HL-60 (cell line): Measurements from ENCODE around the gene PARP14.

Source experiments
- DNase-seq, 2 experiments: peaks; one replicate each; pipeline ENCODE4 v3.0.0-alpha.2; 2010 to 2020; ENCODE audit warnings: low read depth in 1 of 2, low spot score in 1 of 2
- H3K27ac ChIP-seq: fragments of 250-450 bp; sonication (Bioruptor Pico); replicated peaks from 2 replicates; pipeline ENCODE4 v1.5.1; 2020; ENCODE audit warnings: mild to moderate bottlenecking, moderate library complexity
- H3K27me3 ChIP-seq: fragments of 250-450 bp; sonication (Bioruptor Pico); 2 replicates; pipeline ENCODE4 v1.5.1; 2021; ENCODE audit warnings: mild to moderate bottlenecking, moderate library complexity; ENCODE audit not compliant: insufficient read depth, poor library complexity, severe bottlenecking
- H3K4me3 ChIP-seq: replicated peaks from 2 replicates; pipeline ENCODE4 v1.5.1; 2011; ENCODE audit warnings: mild to moderate bottlenecking, control low read depth, low read length; ENCODE audit not compliant: insufficient read depth
- CTCF ChIP-seq: IDR thresholded peaks from one replicate; pipeline ENCODE4 v1.5.1; 2011; ENCODE audit warnings: low read length, control low read depth, inconsistent platforms; ENCODE audit not compliant: insufficient read depth
- GABPA ChIP-seq: IDR thresholded peaks from 2 replicates; pipeline ENCODE4 v1.6.1; 2012; ENCODE audit warnings: low read depth
- POLR2AphosphoS5 ChIP-seq: IDR thresholded peaks from 2 replicates; pipeline ENCODE4 v1.6.1; 2012; ENCODE audit warnings: low read depth
- SPI1 ChIP-seq: IDR thresholded peaks from 2 replicates; pipeline ENCODE4 v1.6.1; 2012; ENCODE audit warnings: low read depth, mild to moderate bottlenecking, borderline replicate concordance
- TF ChIP-seq, protein P1 (sequence below): IDR thresholded peaks from 2 replicates; pipeline ENCODE4 v1.6.1; 2012; ENCODE audit warnings: low read depth; ENCODE audit not compliant: insufficient replicate concordance

The PARP14 gene

DNA sequence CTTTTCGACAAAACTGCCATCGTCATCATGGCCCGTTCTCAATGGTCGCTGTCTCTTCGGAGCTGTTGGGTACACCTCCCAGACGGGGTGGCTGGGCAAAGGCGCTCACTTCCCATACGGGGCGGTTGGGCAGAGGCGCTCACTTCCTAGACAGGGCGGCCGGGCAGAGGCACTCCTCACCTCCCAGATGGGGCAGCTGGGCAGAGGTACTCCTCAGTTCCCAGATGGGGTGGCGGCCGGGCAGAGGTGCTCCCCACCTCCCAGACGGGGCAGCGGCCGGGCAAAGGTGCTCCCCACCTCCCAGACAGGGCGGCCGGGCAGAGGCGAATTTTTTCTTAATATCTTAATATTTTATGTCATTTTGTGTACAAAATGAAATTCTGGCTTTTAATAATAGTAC, 44.5 kb downstream of the PARP14 start:
- no peak for DNase-seq
- TF ChIP-seq CTCF = no peak
- TF ChIP-seq, protein P1, sequence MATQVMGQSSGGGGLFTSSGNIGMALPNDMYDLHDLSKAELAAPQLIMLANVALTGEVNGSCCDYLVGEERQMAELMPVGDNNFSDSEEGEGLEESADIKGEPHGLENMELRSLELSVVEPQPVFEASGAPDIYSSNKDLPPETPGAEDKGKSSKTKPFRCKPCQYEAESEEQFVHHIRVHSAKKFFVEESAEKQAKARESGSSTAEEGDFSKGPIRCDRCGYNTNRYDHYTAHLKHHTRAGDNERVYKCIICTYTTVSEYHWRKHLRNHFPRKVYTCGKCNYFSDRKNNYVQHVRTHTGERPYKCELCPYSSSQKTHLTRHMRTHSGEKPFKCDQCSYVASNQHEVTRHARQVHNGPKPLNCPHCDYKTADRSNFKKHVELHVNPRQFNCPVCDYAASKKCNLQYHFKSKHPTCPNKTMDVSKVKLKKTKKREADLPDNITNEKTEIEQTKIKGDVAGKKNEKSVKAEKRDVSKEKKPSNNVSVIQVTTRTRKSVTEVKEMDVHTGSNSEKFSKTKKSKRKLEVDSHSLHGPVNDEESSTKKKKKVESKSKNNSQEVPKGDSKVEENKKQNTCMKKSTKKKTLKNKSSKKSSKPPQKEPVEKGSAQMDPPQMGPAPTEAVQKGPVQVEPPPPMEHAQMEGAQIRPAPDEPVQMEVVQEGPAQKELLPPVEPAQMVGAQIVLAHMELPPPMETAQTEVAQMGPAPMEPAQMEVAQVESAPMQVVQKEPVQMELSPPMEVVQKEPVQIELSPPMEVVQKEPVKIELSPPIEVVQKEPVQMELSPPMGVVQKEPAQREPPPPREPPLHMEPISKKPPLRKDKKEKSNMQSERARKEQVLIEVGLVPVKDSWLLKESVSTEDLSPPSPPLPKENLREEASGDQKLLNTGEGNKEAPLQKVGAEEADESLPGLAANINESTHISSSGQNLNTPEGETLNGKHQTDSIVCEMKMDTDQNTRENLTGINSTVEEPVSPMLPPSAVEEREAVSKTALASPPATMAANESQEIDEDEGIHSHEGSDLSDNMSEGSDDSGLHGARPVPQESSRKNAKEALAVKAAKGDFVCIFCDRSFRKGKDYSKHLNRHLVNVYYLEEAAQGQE = no peak
- TF ChIP-seq POLR2AphosphoS5 = no peak
- TF ChIP-seq SPI1 = no peak
- TF ChIP-seq GABPA = no peak
- no peak overlapping the region for H3K4me3 ChIP-seq
- H3K27me3 ChIP-seq = no peaks in the 10 kb centered on the region
- H3K27ac ChIP-seq = no peak overlapping the region

GRCh38 chr3:122727294-122727693, 46.7 kb downstream of the PARP14 start:
- DNase-seq = no peak
- H3K4me3 ChIP-seq = no peak overlapping the region
- H3K27me3 ChIP-seq = no peaks in the 10 kb centered on the region
- no peak overlapping the region for H3K27ac ChIP-seq
- TF ChIP-seq CTCF (no peak), POLR2AphosphoS5 (no peak), GABPA (no peak), SPI1 (no peak)
- TF ChIP-seq, protein P1 = no peak

- no peak overlapping the region for H3K4me3 ChIP-seq
- no peak for DNase-seq
- TF ChIP-seq SPI1 (no peak), GABPA (no peak), CTCF (no peak), POLR2AphosphoS5 (no peak)
- TF ChIP-seq, protein P1 = no peak
These were observed 47.1 kb downstream of the PARP14 start for GRCh38 chr3:122727766-122728165.

More at GRCh38 chr3:122727766-122728165, 47.1 kb downstream of the PARP14 start:
- Histone ChIP-seq H3K27ac (no peak overlapping the region), H3K27me3 (no peaks in the 10 kb centered on the region)
